GM12873 (cell line): ENCODE results near the gene ADAMTSL1.

Experiments used
- TF ChIP-seq, protein P1 (sequence below): IDR thresholded peaks from 2 replicates; pipeline ENCODE4 v1.5.1; 2012; ENCODE audit warnings: low read depth, mild to moderate bottlenecking, moderate library complexity, low read length, control low read depth; ENCODE audit not compliant: insufficient read depth; ENCODE audit errors: missing control alignments

Gene ADAMTSL1

DNA sequence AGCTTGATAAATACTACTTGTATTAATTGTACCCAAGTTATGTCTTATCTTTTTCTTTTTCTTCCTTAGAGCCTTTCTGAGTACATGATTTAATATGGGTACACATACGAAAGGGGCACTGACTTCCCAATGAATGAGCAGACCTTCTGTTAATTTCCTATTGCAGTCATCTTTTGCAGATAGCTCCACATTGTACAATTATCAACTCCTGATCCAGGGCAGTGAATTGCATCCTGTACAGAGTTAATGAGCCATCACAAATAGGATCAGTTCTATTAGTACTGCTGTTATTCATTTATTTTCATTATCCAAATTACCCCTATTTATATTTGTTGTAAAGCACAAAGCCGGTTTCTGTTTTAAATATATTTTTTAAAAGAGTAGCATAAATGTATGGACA lies 105.6 kb downstream of the ADAMTSL1 start:
- TF ChIP-seq, protein P1, sequence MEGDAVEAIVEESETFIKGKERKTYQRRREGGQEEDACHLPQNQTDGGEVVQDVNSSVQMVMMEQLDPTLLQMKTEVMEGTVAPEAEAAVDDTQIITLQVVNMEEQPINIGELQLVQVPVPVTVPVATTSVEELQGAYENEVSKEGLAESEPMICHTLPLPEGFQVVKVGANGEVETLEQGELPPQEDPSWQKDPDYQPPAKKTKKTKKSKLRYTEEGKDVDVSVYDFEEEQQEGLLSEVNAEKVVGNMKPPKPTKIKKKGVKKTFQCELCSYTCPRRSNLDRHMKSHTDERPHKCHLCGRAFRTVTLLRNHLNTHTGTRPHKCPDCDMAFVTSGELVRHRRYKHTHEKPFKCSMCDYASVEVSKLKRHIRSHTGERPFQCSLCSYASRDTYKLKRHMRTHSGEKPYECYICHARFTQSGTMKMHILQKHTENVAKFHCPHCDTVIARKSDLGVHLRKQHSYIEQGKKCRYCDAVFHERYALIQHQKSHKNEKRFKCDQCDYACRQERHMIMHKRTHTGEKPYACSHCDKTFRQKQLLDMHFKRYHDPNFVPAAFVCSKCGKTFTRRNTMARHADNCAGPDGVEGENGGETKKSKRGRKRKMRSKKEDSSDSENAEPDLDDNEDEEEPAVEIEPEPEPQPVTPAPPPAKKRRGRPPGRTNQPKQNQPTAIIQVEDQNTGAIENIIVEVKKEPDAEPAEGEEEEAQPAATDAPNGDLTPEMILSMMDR: no peak

GRCh38 chr9:18580151-18580550 lies 106.2 kb downstream of the ADAMTSL1 start:
- TF ChIP-seq, protein P1: no peak

- TF ChIP-seq, protein P1: no peak
Observed at GRCh38 chr9:18585996-18586395, 112.0 kb downstream of the ADAMTSL1 start.

DNA sequence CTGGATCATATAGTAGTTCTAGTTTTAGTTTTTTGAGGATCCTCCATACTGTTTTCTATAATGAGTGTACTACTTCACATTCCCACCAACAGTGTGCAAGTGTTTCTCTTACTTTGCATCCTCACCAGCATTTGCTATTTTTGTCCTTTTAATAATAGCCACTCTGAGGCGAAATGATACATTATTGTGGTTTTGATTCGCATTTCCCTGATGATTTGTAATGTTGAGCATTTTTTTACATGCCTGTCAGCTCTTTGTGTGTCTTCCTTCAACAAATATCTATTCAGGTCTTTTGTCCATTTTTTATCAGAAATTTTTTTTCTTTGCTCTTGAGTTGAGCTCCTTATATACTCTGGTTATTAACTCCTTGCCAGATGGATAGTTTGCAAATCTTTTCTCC lies 114.0 kb downstream of the ADAMTSL1 start:
- TF ChIP-seq, protein P1: no peak

- TF ChIP-seq, protein P1: no peak
Observed at GRCh38 chr9:18591261-18591660, 117.3 kb downstream of the ADAMTSL1 start.

DNA sequence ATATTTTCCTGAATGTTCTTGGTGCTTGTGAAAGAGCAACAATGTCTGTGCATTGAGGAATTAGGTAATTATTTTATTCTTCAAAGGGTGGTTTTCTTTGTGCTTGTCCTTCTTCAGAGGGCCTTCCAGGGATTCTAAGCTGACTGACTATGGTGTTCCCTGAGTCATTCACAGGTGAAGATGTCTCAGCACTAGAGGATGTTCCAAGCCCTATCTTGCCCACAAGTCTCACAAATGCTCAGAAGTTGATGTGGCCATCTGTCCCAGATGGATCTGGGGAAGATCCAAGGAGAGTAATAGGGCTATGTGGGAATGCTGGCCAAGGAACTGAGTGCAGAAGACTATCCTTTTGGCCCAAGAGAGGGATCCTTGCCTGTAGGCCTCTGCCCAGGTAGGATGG lies 120.9 kb downstream of the ADAMTSL1 start:
- TF ChIP-seq, protein P1: no peak

DNA sequence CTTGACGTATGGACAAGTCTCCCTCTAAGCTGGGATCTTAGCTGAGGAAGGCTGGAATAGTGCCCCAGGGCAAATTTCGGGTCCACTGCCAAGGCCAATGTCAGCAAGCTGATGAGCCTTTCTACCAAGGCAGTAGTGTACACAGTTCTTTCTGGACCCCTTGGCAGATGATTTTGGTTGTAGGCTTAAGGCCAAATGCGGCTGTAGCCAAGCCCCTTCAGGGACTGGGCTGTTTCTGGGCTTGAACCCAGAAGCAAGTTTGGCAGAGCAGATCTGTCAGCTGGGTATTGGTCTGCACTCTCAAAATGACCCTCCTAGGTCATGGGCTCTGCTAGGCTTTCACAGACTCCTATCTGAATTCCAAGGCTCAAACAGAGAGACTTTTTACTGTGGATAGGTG lies 121.6 kb downstream of the ADAMTSL1 start:
- TF ChIP-seq, protein P1: no peak
